Kidney glomerular epithelial cell (primary cell): ENCODE measurements around the gene SLC16A1.
"Not testable (repeated sequence)": the region's sequence is repeated elsewhere in the genome, so short reads cannot be mapped to it uniquely, and the experiment has no call there.

Experiments used
- DNase-seq: peaks from one replicate; lab custom pipeline; 2025; lab: John Stamatoyannopoulos, UW

The SLC16A1 gene

DNA sequence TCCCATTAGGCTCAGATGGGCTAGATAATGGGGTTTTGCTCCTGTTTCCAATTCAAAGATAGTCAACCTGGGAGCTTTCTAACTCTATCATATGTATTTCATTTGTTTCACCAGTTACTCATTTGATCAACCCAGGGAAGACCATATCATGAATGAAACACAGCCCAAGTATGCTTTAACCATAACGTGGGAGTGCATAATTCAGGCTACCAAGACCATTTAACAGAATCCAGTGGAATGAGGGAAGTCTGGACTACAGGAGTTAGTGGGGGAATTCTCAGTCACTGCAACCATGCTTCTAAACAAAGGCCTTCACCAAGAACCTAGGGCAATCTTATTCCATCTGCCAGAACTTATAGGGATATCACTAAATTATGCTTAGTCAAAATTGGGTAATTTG is 15.0 kb upstream of the SLC16A1 start:
- DNase-seq = no peak

DNA sequence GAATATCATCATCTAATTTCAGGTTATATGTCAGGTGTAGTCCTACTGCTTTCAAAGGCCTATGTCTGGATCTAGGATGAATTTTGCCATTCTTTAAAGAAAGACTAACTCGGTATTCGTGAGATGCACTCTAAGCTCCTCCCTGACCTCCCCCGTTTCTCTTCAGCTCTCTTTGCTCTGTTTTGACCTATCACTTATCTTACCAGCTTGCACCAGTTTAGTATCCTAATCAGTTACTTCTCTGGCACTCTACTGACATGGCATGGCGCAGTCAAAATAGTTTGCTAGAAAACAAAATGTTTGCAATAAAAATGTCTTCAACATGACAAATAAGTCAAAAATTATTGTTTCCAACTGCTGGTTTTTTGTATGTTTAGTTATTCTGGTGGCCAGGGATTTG is 8.4 kb upstream of the SLC16A1 start:
- no peak for DNase-seq

DNA sequence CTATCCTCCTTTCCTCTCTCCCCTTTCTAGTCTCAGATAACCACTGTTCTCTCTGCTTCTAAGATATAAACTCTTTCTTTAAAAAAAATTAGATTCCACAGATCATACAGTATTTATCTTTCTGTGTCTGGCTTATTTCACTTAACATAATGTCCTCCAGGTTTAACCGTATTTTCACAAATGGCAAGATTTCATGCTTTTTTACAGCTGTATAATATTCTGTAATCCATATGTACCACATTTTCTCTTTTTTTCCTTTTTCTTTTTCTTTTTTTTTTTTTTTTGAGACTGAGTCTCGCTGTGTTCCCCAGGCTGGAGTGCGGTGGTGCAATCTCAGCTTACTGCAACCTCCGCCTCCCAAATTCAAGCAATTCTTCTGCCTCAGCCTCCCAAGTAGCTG is 5.1 kb upstream of the SLC16A1 start:
- no peak for DNase-seq

DNA sequence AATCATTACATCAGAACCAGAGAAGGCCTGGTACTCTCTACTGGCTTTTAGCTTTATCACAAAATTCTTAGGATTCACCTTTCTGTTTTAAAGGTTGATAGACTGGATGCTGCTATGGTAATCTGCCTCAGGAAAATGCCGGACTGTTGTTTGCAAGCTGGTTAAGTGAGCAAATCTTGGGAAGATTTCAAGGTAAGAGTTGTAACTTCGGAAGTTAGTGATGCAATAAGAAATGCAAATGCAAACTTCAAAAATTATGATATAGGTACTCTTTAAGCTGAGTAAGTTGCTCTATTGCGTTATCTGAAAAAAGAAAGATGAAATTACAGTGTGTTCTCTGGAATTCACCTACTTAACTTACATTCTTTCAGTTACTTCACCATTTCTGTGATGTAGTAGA is 4.4 kb upstream of the SLC16A1 start:
- DNase-seq = no peak

DNA sequence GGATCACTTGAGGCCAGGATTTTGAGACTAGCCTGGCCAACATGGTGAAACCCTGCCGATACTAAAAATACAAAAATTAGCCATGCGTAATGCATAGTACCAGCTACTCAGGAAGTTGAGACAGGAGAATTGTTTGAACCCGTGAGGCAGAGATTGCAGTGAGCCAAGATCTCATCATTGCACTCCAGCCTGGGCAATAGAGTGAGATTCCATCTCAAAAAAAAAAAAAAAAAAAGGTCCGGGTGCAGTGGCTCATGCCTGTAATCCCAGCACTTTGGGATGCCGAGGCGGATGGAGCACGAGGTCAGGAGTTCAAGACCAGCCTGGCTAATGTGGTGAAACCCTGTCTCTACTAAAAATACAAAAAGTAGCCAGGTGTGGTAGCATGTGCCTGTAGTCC is 2.2 kb upstream of the SLC16A1 start:
- DNase-seq = not testable (repeated sequence)

DNA sequence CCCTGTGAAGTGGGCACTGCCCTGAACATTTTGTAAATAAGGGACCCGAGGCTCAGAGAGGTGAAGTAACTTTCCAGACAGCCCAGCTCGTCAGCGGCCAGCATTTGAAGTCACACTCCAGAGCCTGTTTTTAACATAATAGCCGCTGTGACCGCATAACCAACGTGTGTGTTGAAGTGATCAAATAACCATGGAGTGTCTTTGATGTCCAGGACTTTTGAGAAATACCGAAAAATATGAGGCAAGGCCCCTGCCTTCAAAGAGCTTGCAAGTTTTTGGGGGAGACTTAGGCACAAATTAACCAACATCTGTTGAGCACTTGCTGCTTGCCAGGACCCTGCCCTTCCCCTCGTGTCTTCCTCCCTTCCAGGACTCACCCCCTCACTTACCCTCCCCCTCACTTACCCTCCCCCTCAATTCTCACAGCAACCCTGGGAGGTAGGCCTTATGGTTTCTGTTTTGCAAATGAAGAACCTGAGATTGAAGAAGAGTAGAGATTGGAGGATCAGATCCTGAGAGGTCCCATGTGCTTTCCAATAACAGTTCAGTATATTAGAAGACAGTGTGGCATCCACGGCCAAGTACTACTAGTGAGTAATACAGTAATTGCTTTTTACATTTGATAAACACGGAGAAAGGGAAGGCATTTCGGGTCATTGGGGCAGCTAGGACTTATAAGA is 1.3 kb upstream of the SLC16A1 start:
- DNase-seq = peak; percentile 96

DNA sequence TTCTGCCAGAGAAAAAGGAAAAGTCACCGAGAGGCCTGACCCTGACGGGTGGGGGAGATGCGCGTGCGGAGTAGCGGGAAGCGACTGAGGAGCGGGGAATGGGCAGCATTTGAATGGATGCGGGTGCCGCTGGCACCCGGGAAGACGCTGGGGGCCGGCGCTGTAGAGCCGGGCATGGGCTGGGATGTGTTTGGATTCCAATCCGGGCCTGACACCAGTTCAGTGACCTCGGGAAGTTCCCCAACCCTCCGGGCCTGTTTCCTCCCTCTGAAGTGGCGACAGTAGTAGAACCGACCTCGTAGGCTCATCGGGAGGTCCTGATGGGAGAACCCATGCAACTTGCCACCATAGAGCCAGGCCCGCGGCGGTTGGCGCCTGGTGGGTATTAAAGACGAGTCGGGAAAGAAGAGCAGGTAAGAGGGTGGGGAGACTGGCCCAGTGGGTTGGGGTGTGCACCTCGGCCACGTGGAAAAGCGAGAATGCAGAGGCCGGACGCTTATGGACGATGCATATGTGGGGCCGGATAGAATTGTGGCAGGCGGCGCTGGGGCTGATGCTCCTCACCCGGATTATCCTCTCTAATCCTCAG is 642 bp upstream of the SLC16A1 start:
- peak; percentile 56 for DNase-seq

DNA sequence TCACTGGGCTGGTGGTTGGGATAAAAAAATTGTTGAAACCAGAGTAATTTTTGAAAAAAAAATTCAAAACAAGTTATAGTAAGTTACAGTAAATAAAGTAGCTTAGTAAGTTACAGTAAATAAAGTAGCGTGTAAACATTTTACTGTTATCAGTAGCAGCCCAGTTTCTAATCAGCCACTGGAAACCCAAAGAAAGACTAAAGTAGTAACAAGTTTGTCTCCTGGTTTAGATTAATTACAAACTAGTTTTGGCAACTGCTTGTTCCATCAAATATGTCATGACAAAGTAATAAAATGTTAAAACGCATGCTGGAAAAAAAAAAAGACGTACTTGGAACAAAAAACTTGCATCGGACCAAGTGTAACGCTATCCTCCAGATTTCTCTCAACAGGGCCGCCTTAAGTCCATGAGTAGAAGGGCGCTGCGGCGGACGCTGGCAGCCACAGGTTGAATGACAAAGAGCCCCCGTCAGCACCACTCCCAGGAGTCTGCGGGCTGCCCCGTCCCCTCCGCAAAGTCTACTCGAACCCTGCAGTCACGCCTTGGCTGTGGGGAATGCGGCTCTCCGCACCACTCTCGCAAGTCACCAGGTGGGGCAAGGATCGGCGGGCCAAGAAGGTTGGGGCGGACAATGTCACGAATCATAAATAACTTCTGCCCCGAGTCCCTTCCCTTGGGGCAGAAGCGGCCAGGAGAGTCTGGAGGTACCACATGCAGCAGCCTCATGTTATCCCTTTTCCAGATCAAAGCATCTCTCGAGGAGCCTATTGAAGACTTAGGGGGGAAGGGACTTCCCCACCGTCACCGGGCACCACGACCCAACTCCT is 837 bp downstream of the SLC16A1 start:
- DNase-seq = peak; percentile 80

DNA sequence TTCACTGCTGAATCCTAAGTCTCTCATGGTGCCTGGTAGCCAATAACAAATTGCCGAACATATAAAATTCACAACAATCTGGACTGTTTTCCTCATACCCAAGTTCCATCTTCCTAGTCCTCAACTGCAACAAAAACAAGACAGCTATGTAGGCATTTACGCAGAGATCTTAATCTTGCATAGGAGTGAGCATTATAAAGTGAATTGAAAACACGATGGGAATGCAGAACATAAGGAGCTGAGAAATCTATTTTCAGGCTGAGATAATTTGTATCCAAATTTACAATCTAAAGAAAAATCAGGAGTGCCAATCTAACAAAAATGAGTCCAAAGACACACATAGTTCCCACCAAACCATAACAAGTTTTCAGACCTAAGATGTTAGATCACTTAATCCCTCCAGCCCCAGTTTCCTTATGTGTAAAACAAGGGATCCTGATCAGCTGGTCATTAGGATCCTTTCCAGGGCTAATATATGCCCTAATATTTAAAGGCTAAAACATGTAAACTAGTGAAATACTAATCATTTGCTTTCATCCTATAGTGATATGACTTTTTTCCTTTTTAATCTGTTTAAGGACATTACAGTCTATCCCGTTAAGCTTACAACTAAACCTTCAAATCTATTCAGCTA is 1.9 kb downstream of the SLC16A1 start:
- DNase-seq = no peak

DNA sequence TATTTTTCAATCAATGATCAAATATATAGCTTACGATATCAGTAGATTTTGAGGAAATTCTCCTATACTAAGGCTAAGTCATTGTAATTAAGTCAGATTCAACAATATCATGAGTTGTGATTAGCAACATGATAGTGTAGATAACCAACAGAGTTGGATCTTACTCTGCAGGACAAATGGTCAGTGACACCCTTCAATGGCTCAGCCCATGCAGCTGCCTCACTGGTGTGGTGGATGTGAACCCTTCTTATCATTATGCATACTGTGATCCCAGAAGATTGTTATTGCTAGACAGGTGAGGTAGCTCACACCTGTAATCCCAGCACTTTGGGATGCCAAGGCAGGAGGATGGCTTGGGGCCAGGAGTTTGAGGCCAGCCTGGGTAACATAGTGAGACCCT is 5.6 kb downstream of the SLC16A1 start:
- no peak for DNase-seq

DNA sequence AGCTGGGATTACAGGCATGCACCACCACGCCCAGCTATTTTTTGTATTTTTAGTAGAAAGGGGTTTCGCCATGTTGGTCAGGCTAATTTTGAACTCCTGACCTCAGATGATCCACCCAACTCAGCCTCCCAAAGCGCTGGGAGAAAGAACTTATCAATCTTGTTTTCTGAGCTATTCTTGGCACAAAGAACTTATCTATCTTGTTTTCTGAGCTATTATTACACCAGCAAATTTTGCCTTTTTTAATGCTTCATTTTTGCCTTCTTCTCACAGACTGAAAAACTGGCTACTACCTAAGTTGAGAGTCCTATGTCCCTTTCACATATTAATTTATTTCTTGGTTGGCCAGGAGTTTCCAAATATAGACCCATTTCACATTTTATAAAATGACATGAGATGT is 9.3 kb downstream of the SLC16A1 start:
- no peak for DNase-seq

DNA sequence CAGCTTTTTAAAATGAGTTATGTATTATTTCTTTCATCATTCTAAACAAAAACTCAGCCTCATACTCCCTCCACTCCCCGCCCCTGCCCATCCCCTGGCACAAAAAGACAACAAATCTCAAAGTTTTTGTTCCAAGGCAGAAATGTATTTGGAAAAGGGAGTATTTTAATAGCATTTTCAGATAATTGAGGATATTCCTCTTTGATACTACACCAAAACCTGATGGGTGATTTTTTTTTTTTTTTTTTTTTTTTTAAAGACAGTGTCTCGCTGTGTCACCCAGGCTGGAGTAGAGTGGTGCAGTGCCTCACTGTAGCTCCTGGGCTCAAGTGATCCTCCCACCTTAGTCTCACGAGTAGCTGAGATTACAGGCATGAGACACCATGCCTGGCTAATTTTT is 16.2 kb downstream of the SLC16A1 start:
- DNase-seq = no peak

DNA sequence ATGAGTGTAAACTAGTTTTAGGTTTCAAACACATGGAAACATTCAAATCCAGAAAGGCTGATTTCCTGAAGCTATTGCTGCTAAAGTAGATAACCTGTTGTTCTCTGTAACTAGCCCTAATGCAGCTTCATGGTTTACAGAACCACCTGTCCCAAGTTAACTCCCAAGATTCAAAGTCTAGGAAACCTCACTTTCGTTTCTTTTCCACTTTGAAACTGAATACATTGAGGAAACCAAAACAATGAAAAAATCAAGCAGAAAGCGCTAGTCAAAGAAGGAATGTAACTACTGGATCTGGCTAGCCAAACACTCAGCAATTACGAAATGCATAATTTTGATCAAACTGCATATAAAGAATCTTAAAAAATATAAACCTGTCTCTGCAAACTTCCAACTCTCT is 17.8 kb downstream of the SLC16A1 start:
- no peak for DNase-seq

DNA sequence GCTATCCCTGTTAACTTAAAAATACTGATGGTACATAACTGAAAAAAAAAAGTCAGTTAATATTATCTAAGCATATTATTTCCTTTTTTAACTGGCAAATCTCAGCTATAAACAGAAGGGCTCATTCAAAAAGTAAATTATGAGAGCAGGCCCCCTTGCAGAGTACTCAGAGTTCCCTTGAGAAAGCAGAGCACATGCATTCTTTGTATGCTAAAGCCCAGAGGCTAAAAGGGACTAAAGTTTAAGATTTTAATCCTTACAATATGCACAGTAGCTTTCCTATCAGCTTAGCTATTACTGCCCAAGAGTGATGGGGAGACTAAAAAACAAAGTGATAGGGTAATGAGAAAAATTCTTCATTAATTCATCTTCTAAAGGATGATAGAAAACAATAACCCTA is 18.5 kb downstream of the SLC16A1 start:
- no peak for DNase-seq

DNA sequence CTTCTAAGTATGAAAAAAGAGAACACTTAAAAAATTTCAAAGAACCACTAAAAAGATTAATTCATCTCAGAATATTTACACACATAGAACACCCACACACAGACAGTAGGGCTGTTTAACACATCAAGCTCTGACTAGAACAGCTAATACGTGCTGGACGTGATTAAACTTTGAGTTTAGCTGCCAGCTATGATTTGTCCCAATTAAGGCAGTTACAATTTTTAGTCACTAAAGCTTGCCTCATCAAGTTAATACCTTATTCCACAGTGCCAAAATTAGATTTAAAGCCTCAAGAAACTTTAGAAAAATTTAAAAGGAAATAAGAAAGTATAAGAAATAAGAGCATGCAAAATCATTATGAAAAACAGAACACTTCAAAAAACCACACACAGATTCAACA is 18.9 kb downstream of the SLC16A1 start:
- DNase-seq = no peak

DNA sequence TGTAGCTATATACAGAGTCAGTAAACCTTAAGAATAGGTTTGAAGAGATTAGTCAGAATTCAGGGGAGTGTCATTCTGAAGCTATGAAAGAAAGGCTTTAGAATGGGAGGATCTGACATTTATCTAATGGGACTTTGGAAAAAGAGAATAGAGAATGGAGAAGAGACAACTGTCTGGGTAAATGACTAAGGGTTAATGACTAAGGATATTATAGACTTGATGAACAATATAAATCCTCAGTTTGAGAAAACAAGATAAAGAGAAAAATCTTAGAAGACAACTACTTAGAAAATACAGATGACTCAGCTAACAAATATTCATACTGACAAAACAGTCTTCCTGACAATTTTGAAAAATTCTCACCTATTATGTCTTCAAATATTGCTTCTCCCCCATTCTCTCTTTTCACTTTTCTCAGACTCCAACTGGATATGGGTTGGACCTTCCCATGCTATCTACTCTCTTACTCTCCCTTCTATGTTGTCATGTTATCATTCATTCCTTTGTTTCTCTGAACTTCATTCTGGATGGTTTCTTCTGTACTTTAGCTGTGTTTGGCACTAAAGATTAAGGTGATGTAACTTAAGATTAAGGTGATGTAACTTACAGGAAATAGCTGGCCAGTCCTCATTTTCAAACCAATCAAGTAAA is 20.4 kb downstream of the SLC16A1 start:
- DNase-seq = peak; percentile 94

DNA sequence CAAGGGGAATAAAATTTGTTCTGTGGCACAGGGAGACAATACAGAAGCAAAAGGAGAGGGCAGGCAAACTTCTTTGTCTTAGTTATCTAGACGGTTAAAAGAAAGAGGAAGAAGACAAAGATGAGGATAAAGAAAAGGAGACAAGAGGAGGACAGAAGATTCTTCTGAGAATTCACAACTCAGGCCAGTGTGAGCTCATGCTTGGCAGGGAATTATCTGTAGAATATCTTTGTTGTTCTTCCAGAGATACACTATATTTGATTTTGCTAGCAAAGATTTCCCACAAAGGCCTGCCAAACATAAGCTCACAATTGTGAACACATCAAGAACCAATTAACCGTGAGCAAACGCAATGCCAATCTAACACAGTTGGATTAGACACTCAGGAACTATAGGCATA is 21.4 kb downstream of the SLC16A1 start:
- DNase-seq = no peak

DNA sequence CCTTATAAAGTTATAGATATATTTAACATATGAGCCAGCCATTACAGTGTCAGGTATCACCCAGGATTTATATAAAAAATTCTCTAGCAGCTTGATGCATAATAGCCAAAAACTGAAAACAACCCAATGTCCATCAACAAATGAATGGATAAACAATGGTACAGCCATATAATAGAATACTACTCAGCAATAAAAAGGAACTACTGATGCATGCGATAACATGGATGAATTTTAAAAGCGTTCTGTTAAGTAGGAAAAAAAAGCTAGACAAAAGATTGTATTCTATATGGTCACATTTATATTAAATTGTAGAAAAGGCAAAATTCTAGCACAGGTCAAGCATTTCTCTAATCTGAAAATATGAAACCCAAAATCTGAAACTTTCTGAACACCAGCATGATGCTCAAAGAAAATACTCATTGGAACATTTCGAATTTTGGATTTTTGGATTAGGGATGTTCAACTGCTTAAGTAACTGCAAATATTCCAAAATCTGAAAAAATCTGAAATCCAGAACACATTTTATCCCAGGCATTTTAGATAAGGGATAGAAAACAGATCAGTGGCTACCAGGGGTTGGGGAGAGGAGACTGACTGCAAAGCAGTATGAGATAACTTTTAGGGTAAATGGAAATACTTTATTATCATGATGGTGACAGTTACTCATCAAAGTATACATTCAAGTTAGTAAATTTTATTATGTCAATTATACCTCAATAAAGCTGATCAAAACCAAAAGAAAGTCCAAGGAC is 22.0 kb downstream of the SLC16A1 start:
- no peak for DNase-seq

DNA sequence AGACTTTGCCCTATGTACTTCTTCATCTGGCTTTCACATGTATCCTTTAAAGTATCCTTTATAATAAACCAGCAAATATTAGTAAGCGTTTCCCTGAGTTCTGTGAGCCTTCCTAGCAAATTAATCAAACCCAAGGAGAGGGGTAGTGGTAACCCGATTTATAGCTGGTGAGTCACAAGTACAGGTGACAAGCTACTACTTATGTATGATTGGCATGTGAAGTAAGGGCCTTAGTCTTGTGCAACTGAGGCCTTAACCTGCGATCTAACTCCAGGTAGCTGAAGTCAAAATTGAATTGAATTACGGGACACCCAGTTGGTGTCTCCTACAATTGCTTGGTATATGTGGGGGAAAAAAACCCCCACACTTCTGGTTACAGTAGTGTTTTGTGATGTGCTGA is 26.0 kb downstream of the SLC16A1 start:
- no peak for DNase-seq

DNA sequence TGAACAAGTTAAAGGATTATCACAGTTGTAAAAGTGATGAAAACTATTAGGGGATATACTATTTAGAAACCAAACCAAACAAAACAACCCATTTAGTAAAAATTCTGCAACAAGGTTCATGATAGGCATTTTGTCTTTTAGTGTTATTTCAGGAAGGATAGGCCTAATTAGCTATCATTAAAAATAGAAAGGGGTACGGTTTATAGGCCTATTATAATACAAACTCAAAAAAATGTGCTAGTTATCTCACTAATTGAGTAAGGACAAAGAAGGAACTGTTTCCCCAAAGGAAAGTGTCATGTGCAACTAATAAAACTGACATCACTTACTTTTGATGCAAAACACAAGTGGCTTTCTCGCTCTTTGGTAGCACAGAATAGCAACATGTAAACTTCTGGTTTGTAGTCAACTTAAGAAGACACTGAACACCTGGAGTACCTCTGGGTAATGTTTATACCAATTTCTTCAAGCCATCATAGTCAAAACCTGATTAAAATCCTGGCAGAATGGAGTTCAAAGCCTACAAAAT is 28.5 kb downstream of the SLC16A1 start:
- DNase-seq = no peak

DNA sequence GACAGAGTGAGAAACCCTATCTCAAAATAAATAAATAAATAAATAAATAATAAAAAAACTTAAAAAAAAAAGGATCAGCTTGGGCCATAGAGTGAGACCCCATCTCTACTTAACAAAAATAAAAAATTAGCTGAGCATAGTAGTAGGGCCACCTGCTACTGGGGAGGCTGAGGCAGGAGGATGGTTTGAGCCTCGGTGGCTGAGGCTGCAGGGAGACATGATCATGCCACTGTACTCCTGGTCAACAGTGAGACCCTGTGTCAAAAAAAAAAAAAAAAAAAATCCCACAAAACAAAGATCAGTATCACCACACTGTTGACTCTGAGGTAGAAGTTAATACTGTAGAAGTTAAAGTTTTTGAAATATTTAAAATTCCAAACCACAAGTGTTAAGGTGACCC is 29.1 kb downstream of the SLC16A1 start:
- no peak for DNase-seq
